Sigmoid colon (tissue), 3 donors: ENCODE data around the gene CLPTM1.

Experiments
- POLR2A ChIP-seq, 2 donors: fragments of 450-650 bp; IDR thresholded peaks; one replicate each; pipeline ENCODE4 v1.6.1; 2016; ENCODE audit warnings: antibody characterized with exemption in 2 of 2, mild to moderate bottlenecking in 2 of 2, moderate library complexity in 2 of 2
- TF ChIP-seq, protein P1 (sequence below), 4 experiments: fragments of 450-650 bp in 3 of 4; fragments of 200-600 bp in 1 of 4; IDR thresholded peaks; one replicate each; pipeline ENCODE4 v1.5.1; 2016 to 2019; ENCODE audit warnings: antibody characterized with exemption in 4 of 4, mild to moderate bottlenecking in 3 of 4, moderate library complexity in 2 of 4

DNA sequence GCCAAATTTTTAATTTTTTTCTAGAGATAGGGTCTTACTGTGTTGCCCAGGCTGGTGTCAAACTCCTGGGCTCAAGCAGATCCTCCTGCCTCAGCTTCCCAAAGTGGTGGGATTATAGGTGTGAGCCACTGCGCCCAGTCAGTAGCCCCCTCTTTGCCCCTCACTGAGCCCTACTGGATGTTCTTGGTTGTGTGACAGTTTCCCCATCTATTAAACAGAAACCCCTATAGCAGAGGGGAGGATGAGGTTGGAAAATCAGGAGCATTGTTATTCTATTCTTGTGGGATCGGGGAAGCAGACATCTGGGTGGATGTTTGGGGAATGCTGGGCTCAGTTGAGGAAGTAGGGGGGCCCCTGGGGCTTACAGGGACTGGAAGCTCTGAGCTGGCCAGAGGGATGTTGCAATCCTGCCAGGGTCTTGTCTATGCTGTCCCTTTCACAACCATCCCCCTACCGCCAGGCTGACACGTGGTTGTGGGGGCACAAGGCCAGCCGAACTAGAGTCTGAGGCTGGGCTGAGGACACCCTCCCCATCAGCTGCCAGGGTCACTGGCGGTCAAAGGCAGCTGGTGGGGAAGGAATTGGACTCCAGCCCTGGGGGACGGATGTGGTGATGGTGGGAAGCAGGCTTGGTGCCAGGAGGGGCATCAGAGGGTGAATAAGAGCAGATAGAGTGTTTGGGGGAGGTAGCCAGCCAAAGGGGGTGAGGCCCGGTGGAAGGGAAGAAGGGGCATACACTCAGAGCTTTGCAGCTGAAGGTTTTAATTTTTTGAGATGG is 29.9 kb upstream of the CLPTM1 start:
- TF ChIP-seq, protein P1, sequence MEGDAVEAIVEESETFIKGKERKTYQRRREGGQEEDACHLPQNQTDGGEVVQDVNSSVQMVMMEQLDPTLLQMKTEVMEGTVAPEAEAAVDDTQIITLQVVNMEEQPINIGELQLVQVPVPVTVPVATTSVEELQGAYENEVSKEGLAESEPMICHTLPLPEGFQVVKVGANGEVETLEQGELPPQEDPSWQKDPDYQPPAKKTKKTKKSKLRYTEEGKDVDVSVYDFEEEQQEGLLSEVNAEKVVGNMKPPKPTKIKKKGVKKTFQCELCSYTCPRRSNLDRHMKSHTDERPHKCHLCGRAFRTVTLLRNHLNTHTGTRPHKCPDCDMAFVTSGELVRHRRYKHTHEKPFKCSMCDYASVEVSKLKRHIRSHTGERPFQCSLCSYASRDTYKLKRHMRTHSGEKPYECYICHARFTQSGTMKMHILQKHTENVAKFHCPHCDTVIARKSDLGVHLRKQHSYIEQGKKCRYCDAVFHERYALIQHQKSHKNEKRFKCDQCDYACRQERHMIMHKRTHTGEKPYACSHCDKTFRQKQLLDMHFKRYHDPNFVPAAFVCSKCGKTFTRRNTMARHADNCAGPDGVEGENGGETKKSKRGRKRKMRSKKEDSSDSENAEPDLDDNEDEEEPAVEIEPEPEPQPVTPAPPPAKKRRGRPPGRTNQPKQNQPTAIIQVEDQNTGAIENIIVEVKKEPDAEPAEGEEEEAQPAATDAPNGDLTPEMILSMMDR (IDR thresholded peaks at IDR 0.05): no peak
- TF ChIP-seq POLR2A (IDR thresholded peaks at IDR 0.05): no peak
